VCaP (cell line): ENCODE measurements around the gene STUM.

Experiments
- H3K27ac ChIP-seq: fragments of 450-650 bp; 2 replicates; pipeline ENCODE4 v1.5.1; 2017
- TF ChIP-seq, protein P1 (sequence below): fragments of 450-650 bp; conservative IDR thresholded peaks from 2 replicates; pipeline ENCODE4 v1.5.1; 2017; ENCODE audit warnings: mild to moderate bottlenecking, moderate library complexity

The STUM gene

DNA sequence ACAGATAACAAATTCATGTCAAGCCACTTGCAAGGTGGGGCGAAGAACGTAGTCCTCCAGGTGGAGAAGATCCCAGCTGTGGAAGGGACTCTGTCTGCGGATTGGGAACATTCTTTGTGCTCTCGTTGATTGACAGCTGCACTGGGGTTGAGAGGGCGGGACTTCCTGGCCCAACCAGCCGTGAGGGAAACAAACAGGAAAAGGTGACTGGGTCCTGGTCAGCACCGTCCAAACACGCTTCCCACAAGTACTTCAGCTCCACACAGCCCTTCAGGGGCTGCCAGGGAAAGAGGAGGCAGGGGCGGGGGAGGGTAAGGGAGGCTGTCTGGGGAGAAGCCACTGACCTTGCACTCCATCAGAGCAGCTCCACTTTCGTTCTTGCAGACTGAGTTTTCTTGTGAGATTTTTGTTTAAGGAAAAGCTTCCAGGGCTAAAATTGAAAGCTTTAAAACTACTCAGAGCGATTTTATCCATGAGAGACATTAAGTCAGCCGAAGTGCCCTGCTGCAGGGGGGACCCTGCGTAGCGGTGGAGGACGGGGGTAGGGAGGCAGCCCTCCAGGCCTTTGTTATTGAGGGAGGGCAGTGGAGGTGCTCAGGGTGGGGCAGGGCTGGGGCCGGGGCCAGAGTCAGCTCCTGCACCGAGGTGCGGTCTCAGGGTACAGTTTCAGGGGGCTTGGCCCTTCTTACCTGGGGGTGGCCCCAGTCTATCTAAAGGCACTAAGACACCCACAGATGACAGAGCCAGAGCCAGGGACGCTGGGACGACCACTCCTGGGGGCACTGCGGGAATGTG is 21.6 kb upstream of the STUM start:
- H3K27ac ChIP-seq, result no peak overlapping the region
- TF ChIP-seq, protein P1, sequence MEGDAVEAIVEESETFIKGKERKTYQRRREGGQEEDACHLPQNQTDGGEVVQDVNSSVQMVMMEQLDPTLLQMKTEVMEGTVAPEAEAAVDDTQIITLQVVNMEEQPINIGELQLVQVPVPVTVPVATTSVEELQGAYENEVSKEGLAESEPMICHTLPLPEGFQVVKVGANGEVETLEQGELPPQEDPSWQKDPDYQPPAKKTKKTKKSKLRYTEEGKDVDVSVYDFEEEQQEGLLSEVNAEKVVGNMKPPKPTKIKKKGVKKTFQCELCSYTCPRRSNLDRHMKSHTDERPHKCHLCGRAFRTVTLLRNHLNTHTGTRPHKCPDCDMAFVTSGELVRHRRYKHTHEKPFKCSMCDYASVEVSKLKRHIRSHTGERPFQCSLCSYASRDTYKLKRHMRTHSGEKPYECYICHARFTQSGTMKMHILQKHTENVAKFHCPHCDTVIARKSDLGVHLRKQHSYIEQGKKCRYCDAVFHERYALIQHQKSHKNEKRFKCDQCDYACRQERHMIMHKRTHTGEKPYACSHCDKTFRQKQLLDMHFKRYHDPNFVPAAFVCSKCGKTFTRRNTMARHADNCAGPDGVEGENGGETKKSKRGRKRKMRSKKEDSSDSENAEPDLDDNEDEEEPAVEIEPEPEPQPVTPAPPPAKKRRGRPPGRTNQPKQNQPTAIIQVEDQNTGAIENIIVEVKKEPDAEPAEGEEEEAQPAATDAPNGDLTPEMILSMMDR, result no peak

DNA sequence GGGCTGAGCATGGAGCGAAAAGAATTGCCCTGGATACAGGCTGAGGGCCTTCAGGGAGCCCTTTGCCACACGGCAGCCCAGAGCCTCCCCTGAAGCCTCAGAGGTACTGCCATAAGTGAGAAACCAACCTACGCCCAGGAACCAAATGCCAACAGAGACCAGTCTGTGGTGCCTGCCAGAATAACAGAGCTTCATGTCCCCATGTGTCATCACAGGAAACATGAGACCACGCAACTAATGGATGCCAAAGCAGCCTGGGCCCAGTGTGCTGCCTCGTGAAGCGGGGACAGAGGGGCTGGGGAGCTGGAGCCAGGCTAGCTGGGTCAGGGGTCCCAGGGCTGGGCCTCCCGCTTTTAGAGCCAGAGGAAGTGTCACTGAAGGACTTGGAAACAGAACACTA is 18.7 kb upstream of the STUM start:
- TF ChIP-seq, protein P1, result no peak
- no peak overlapping the region for H3K27ac ChIP-seq

DNA sequence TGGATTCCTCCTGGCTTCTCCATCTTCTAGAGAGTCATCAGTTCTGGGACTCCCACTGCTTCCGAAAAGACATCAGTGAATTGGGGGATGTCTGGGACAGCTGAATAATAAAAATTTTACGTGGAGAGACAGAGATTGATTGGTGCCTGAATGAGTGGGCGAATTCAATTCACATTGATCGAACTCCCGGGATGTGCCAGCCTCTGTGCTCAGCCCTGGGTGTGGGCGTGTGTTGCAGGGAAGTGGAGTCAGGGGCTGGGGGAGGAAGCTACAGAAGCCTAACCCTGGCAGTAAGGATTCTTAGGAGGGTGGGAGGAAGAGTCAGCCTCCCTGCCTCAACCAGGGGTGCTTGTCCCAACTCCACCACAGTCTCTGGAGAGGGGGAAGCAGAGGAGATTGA is 18.0 kb upstream of the STUM start:
- H3K27ac ChIP-seq, result no peak overlapping the region
- TF ChIP-seq, protein P1, result no peak

DNA sequence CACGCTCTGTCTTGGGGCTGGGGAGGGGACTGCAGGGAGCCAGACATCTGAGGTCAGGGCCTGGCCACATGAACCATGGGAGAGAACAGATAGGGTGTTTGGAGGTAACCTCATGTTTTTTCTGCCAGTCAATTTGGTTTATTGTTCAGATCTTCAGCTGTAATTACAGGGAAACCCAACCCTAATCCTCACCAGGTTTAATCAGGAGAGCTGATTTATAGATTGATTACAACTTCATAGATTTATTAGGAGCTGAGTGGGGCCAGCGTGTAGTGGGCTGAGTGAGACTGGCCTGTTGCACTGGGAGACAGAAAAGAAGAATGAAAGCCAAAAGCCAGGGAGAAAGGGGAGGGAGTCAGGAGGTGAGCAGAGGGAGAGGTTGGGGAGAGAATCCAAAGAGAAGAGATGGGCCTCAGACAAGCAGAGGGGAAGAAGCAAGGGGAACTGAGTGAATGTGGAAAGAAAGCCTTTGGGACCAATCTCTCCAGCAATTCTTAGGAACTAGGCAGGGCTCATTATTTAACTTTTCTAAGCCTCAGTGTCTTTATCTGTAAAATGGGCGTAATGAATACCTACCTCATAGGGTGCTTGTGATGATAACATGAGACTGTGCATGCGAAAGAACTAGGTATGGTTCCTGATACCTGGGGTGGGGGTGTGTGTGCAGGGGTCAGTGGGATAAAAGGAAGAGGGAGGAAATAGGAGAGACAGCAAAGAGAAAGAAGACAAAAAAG is 17.0 kb upstream of the STUM start:
- H3K27ac ChIP-seq, result no peak overlapping the region

DNA sequence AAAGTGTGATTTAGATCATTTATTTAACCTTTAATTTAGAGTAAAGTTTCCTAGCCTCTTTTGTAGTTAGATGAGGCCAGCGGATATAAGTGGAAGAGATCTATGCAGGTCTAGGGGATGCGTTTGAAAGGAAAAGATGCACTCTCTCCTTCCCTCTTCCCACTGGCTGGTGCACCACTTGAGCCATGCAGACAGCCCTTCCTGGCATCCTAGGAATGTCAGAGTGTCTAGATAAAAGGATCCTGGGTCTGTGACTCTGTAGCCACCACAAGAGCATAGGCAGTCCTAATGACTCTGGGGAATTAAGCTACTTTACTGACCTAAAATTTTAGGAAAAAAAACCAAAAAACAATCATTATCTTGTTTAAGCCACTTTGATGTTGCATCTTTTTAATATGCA is 16.0 kb upstream of the STUM start:
- TF ChIP-seq, protein P1, result no peak

More for the DNA sequence above, 17.0 kb upstream of the STUM start:
- TF ChIP-seq, protein P1, result no peak

DNA sequence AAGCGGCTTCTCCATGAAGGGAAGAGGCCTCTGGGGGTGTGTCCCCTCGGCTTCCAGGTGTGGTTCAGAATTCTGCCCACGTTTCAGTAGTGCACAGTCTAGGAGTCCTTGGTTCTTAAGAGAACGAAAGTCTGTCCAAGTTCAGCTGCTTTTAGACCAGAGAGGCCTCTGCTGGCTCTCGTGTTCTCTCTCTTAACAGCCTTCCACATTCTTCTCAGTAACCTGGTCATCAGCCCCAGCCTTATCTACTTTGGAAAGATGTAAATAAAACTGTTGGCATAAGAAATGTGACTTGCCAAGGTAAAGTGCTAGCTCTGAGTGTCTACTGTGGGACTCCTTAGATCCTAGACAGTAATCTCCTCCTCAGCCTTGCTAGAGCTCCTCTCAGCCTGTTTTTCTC is 15.3 kb upstream of the STUM start:
- TF ChIP-seq, protein P1, result no peak
- H3K27ac ChIP-seq, result no peak overlapping the region

More for the DNA sequence above, 16.0 kb upstream of the STUM start:
- no peak overlapping the region for H3K27ac ChIP-seq

DNA sequence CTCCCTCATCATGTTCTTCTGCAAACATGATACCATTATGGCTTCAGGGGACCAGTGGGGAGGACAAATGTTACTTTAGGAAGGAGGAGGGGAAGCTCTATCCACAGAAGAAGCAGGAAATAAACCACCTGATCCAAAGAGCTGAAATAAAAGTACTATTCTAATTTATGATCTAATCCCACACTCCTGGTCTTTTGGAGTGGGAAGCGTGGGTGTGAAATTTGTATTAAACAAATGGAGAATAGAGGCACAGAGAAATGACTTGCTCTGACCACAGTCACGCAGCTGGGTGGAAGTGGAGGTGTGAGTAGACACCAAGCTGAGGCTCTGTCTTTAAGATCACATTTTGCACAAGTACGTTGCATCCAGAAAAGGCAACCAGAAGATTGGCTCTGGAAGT is 14.5 kb upstream of the STUM start:
- TF ChIP-seq, protein P1, result no peak
- no peak overlapping the region for H3K27ac ChIP-seq
